Calu3 (cell line): ENCODE data around the gene CDH4. TPM values are rescaled to one million over a fixed set of nuclear protein-coding genes. Genes with fewer than 3 reads are reported as not detected.

Experiments
- BruUV-seq: library from RNA; stranded (reverse); fragments of 400-500 nt; replicated peaks from 2 replicates; lab custom pipeline; 2021; lab: Mats Ljungman, UMichigan
- CTCF ChIA-PET: fragments of 300-600 bp; sonication (Branson Sonifier 250); formaldehyde crosslinking; loops from one replicate; lab custom pipeline; 2022; ENCODE audit warnings: antibody characterized with exemption; lab: Charles Lee
- DNase-seq: peaks from one replicate; pipeline ENCODE4 v3.0.0; 2022
- H3K27ac Mint-ChIP-seq: one replicate; pipeline ENCODE4 v1.8.0; 2022; ENCODE audit warnings: mixed read lengths; ENCODE audit not compliant: unreplicated experiment
- H3K27me3 Mint-ChIP-seq: one replicate; pipeline ENCODE4 v1.8.0; 2022; ENCODE audit warnings: mixed read lengths; ENCODE audit not compliant: unreplicated experiment
- H3K36me3 Mint-ChIP-seq: one replicate; pipeline ENCODE4 v1.8.0; 2022; ENCODE audit warnings: mild to moderate bottlenecking, moderate library complexity, mixed read lengths; ENCODE audit not compliant: insufficient read depth, unreplicated experiment
- H3K4me1 Mint-ChIP-seq: one replicate; pipeline ENCODE4 v1.8.0; 2022; ENCODE audit warnings: mild to moderate bottlenecking, low read depth, mixed read lengths; ENCODE audit not compliant: unreplicated experiment
- H3K4me3 Mint-ChIP-seq: one replicate; pipeline ENCODE4 v1.8.0; 2022; ENCODE audit warnings: mild to moderate bottlenecking, low read depth, moderate library complexity, mixed read lengths; ENCODE audit not compliant: unreplicated experiment
- H3K9me3 Mint-ChIP-seq: one replicate; pipeline ENCODE4 v1.8.0; 2022; ENCODE audit warnings: low read depth, mixed read lengths; ENCODE audit not compliant: unreplicated experiment
- CTCF ChIP-seq: fragments of 200-600 bp; IDR thresholded peaks from one replicate; pipeline ENCODE4 v1.8.0; 2022; ENCODE audit warnings: antibody characterized with exemption; ENCODE audit not compliant: unreplicated experiment
- intact Hi-C: fragments of 100-400 bp; cut with micrococcal nuclease; formaldehyde crosslinking; loops from one replicate; pipeline ENCODE4 v1.10.0; 2022; ENCODE audit not compliant: unreplicated experiment
- total RNA-seq: library from RNA; stranded (reverse); gene quantifications from 2 replicates; pipeline ENCODE4 v1.2.3, GENCODE V29; 2022

Gene CDH4
- total RNA-seq, 1 experiment from 2014 or later: not detected

- intact Hi-C loops: no loop called here
- CTCF ChIA-PET: no interaction called here
- Mint-ChIP-seq H3K36me3 (no peaks in the 10 kb centered on the region), H3K27me3 (peaks cover 52% of the 10 kb centered on the region), H3K4me1 (no peaks in the 10 kb centered on the region), H3K4me3 (no peak overlapping the region), H3K27ac (no peak overlapping the region), H3K9me3 (peaks cover 19% of the 10 kb centered on the region)
- no peak for DNase-seq
- no peak for TF ChIP-seq CTCF
- BruUV-seq: no TSS peak
Observed at GRCh38 chr20:61341605-61342004, 89.5 kb downstream of the CDH4 start.

GRCh38 chr20:61343934-61344333 lies 91.9 kb downstream of the CDH4 start:
- H3K4me3 Mint-ChIP-seq: no peak overlapping the region
- no peaks in the 10 kb centered on the region for H3K36me3 Mint-ChIP-seq
- TF ChIP-seq CTCF: no peak
- H3K9me3 Mint-ChIP-seq: peaks cover 22% of the 10 kb centered on the region
- H3K27me3 Mint-ChIP-seq: peaks cover 55% of the 10 kb centered on the region
- no peaks in the 10 kb centered on the region for H3K4me1 Mint-ChIP-seq
- CTCF ChIA-PET: no interaction called here
- intact Hi-C loops: no loop called here
- no peak for DNase-seq
- BruUV-seq: no TSS peak
- no peak overlapping the region for H3K27ac Mint-ChIP-seq

- Mint-ChIP-seq H3K9me3 (peaks cover 15% of the 10 kb centered on the region), H3K36me3 (no peaks in the 10 kb centered on the region), H3K27ac (no peak overlapping the region), H3K4me3 (no peak overlapping the region), H3K4me1 (no peaks in the 10 kb centered on the region), H3K27me3 (peaks cover 45% of the 10 kb centered on the region)
- no peak for DNase-seq
- intact Hi-C loops: no loop called here
- CTCF ChIA-PET: no interaction called here
- no TSS peak for BruUV-seq
- TF ChIP-seq CTCF: no peak
Observed at GRCh38 chr20:61345656-61346055, 93.6 kb downstream of the CDH4 start.

- no peak for TF ChIP-seq CTCF
- no peaks in the 10 kb centered on the region for H3K36me3 Mint-ChIP-seq
- intact Hi-C loops: no loop called here
- no peak overlapping the region for H3K27ac Mint-ChIP-seq
- CTCF ChIA-PET: interaction anchor here (0.8 kb wide), 1 partner anchor 58 kb away, joined by 3 read pairs; no protein-coding TSS in a partner anchor
- peaks cover 16% of the 10 kb centered on the region for H3K9me3 Mint-ChIP-seq
- no peak for DNase-seq
- peaks cover 45% of the 10 kb centered on the region for H3K27me3 Mint-ChIP-seq
- no TSS peak for BruUV-seq
- H3K4me1 Mint-ChIP-seq: no peaks in the 10 kb centered on the region
- no peak overlapping the region for H3K4me3 Mint-ChIP-seq
Observed at GRCh38 chr20:61346996-61347395, 94.9 kb downstream of the CDH4 start.
